ENCODE measurements around the gene ANTKMT. TPM values are rescaled to one million over a fixed set of nuclear protein-coding genes. Genes with fewer than 3 reads are reported as not detected.
A peak's percentile ranks its signal among the peaks of the same experiment; 100 is the strongest.

ANTKMT gene
- total and polyA plus RNA-seq, 2 of the 8 experiments (the other 6 are each of a cell fraction or from before 2014, with no cell fraction given), result 26.5 to 26.6 TPM

DNA sequence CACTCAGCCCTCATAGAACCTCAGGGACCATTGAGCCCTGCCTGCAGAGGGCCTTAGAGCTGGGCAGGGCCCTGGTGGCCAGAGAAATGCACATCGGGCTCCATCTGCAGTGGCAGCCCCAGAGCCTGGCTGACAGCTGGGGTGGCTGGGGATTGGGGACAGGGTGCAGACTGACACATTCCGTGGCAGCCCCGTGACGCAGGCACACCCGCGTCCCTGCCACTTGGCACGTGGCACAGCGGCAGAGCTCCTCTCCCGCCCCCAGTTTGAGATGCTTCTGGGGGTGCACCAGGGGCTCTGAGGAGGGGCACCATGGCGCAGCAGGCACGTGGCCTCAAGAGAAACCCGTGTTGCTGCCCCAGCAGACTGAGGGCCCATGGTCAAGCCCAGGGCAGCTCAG lies 17.5 kb upstream of the ANTKMT start:
- H2BK15ac ChIP-seq (ENCODE audit: low read length), result no peak overlapping the region
- no peaks in the 10 kb centered on the region for H3K9me3 ChIP-seq (ENCODE audit: insufficient read depth in 2 of 2, low read depth in 1 of 2, low read length in 1 of 2)
- H2BK120ac ChIP-seq (replicated peaks; ENCODE audit: low read depth, low read length), result no peak overlapping the region
- H3K4ac ChIP-seq (replicated peaks; ENCODE audit: insufficient read length, low read depth, low read length), result no peak overlapping the region
- H3K14ac ChIP-seq (ENCODE audit: insufficient read length), result no peak overlapping the region
- H4K8ac ChIP-seq (ENCODE audit: extremely low read depth, insufficient read depth, low read length), result no peak overlapping the region
- DNase-seq (ENCODE audit: low read depth in 1 of 2, low spot score in 2 of 2) (no peak), FAIRE-seq (no peak)
- peaks cover 0 to 8% (median 2%) of the 10 kb centered on the region in 4 experiments; a peak in 4 of 7 replicates for H3K4me1 ChIP-seq (replicated peaks in 1 of 4; ENCODE audit: control insufficient read depth in 3 of 4, insufficient read depth in 4 of 4, low read length in 3 of 4)
- H4K20me1 ChIP-seq (replicated peaks in 1 of 2; ENCODE audit: control insufficient read depth in 1 of 2, insufficient read depth in 2 of 2, low read length in 2 of 2), result peaks cover 8 to 30% of the 10 kb centered on the region in 2 experiments
- no peak overlapping the region for H3K4me2 ChIP-seq (ENCODE audit: insufficient read depth in 1 of 2, low read depth in 2 of 2, low read length in 2 of 2)
- H3K18ac ChIP-seq (ENCODE audit: extremely low read depth, low read length), result no peak overlapping the region
- H2BK20ac ChIP-seq (ENCODE audit: low read length), result no peak overlapping the region
- H3K36me3 ChIP-seq (ENCODE audit: control insufficient read depth in 2 of 4, insufficient read depth in 4 of 4, low read length in 3 of 4), result no peaks in the 10 kb centered on the region
- no peak overlapping the region for H3K4me3 ChIP-seq (ENCODE audit: extremely low read depth in 1 of 4, insufficient read depth in 2 of 4, low read depth in 3 of 4, low read length in 4 of 4)
- no peak overlapping the region for H2BK5ac ChIP-seq (ENCODE audit: low read depth, low read length)
- no peak overlapping the region for H4K91ac ChIP-seq (replicated peaks; ENCODE audit: insufficient read length, low read length)
- H2AK5ac ChIP-seq (ENCODE audit: low read depth, low read length), result no peak overlapping the region
- CTCF ChIA-PET (ENCODE audit: partially characterized antibody), result interaction anchor here (1.3 to 33.4 kb wide), 6 partner anchors 9 to 82 kb away, joined by 3 to 977 read pairs (median 10); partner anchors contain the start of genes ANTKMT, CCDC78, CIAO3 and HAGHL
- WGBS, 2 experiments (ENCODE audit: extremely low coverage in 1 of 2, insufficient coverage in 1 of 2, insufficient read length in 1 of 2, insufficient replicate concordance in 2 of 2, low coverage in 1 of 2, low lambda C conversion rate in 2 of 2, missing lambda C conversion rate in 1 of 2), result 82% methylated on average over 11 of the region's 12 CpGs; no CpG with 5 or more reads in 1 of the 2 experiments
- no peak for TF ChIP-seq ATF2 (IDR thresholded peaks at IDR 0.05; ENCODE audit: low read length)
- no peak for TF ChIP-seq MAFK (IDR thresholded peaks at IDR 0.05; ENCODE audit: low read depth, low read length)
- no peak for TF ChIP-seq KDM4A (IDR thresholded peaks at IDR 0.05; ENCODE audit: low read depth, low read length, severe bottlenecking)
- TF ChIP-seq, protein P1, sequence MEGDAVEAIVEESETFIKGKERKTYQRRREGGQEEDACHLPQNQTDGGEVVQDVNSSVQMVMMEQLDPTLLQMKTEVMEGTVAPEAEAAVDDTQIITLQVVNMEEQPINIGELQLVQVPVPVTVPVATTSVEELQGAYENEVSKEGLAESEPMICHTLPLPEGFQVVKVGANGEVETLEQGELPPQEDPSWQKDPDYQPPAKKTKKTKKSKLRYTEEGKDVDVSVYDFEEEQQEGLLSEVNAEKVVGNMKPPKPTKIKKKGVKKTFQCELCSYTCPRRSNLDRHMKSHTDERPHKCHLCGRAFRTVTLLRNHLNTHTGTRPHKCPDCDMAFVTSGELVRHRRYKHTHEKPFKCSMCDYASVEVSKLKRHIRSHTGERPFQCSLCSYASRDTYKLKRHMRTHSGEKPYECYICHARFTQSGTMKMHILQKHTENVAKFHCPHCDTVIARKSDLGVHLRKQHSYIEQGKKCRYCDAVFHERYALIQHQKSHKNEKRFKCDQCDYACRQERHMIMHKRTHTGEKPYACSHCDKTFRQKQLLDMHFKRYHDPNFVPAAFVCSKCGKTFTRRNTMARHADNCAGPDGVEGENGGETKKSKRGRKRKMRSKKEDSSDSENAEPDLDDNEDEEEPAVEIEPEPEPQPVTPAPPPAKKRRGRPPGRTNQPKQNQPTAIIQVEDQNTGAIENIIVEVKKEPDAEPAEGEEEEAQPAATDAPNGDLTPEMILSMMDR (IDR thresholded peaks at IDR 0.05; ENCODE audit: control extremely low read depth in 1 of 3, insufficient read depth in 1 of 3, low read depth in 1 of 3, low read length in 3 of 3), result 0 out of 4 replicates have a peak, but pooled peaks of 1 of the 3 experiments have one; percentile 2
- TF ChIP-seq TCF12 (IDR thresholded peaks at IDR 0.05; ENCODE audit: low read depth, low read length), result no peak
- no peak overlapping the region for H2BK12ac ChIP-seq (ENCODE audit: low read depth, low read length)
- no peak overlapping the region for H2AFZ ChIP-seq (ENCODE audit: low read length)
- no peak overlapping the region for H4K5ac ChIP-seq (ENCODE audit: insufficient read length, low read depth, low read length)
- H3K9ac ChIP-seq (replicated peaks in 1 of 4; ENCODE audit: extremely low read depth in 1 of 4, low read depth in 3 of 4, low read length in 3 of 4), result no peak overlapping the region
- no peak overlapping the region for H3K56ac ChIP-seq (replicated peaks; ENCODE audit: insufficient read length, low read depth, low read length)
- H3K27me3 ChIP-seq (replicated peaks in 1 of 4; ENCODE audit: control insufficient read depth in 3 of 4, extremely low read depth in 1 of 4, insufficient read depth in 3 of 4, low read length in 3 of 4), result peaks cover 62 to 91% (median 87%) of the 10 kb centered on the region in 4 experiments
- peaks cover 12% of the 10 kb centered on the region; the same call in 1 of the 2 replicates for H3K23me2 ChIP-seq (ENCODE audit: low read depth, low read length)
- no peaks in the 10 kb centered on the region for H3K79me1 ChIP-seq (ENCODE audit: low read depth, low read length)
- POLR2A ChIA-PET (ENCODE audit: partially characterized antibody), result interaction anchor here (1.0 to 4.5 kb wide), 9 partner anchors 8 to 97 kb away, joined by 3 to 30 read pairs (median 5); partner anchors contain the start of genes ANTKMT, CCDC78, CIAO3 and GNG13
- H3K27ac ChIP-seq (ENCODE audit: low read depth, low read length), result no peak overlapping the region
- H3K79me2 ChIP-seq (ENCODE audit: control insufficient read depth in 1 of 2, insufficient read depth in 2 of 2, low read length in 2 of 2), result no peaks in the 10 kb centered on the region
- no peak overlapping the region for H3K23ac ChIP-seq (ENCODE audit: insufficient read length)
